Astrocyte of the hippocampus (primary cell): Measurements from ENCODE around the gene ATXN2.
"Not testable (repeated sequence)": the region's sequence is repeated elsewhere in the genome, so short reads cannot be mapped to it uniquely, and the experiment has no call there.

ENCODE experiments used
- DNase-seq: peaks from one replicate; pipeline ENCODE4 v3.0.0; 2011; ENCODE audit warnings: low read depth, low spot score

Gene ATXN2, protein sequence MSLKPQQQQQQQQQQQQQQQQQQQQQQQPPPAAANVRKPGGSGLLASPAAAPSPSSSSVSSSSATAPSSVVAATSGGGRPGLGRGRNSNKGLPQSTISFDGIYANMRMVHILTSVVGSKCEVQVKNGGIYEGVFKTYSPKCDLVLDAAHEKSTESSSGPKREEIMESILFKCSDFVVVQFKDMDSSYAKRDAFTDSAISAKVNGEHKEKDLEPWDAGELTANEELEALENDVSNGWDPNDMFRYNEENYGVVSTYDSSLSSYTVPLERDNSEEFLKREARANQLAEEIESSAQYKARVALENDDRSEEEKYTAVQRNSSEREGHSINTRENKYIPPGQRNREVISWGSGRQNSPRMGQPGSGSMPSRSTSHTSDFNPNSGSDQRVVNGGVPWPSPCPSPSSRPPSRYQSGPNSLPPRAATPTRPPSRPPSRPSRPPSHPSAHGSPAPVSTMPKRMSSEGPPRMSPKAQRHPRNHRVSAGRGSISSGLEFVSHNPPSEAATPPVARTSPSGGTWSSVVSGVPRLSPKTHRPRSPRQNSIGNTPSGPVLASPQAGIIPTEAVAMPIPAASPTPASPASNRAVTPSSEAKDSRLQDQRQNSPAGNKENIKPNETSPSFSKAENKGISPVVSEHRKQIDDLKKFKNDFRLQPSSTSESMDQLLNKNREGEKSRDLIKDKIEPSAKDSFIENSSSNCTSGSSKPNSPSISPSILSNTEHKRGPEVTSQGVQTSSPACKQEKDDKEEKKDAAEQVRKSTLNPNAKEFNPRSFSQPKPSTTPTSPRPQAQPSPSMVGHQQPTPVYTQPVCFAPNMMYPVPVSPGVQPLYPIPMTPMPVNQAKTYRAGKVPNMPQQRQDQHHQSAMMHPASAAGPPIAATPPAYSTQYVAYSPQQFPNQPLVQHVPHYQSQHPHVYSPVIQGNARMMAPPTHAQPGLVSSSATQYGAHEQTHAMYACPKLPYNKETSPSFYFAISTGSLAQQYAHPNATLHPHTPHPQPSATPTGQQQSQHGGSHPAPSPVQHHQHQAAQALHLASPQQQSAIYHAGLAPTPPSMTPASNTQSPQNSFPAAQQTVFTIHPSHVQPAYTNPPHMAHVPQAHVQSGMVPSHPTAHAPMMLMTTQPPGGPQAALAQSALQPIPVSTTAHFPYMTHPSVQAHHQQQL

DNA sequence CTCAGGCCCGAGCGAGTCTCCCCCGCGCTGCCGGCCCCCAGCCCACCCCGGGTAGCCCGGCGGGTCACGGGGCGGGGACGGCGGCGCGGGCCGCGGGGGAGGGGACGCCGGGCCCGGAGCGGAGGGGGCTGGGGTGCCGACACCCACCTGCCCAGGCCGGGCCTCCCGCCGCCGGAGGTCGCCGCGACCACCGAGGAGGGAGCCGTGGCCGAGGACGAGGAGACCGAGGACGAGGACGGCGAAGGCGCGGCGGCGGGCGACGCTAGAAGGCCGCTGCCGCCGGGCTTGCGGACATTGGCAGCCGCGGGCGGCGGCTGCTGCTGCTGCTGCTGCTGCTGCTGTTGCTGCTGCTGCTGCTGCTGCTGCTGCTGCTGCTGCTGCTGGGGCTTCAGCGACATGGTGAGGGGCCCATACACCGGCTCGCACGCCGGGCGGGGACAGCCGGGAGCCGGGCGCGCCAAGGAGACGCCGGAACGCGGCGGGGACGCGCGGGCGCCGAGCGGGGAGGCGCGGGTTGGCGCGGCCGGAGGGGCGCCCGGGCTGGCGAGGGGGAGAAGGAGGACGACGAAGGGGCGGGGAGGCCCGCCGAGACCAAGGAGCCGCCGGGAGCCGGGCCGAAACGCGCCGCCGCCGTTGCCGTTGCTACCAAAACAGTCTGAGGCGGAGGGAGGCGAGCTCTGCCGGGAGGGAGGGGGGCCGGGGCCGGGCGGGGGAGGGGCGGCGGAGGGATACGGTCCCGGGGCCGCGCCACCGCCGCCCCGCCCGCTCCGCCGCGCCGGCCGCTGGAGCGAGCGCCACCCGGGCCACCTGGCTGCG is at the start of gene ATXN2:
Gene ATXN2 (minus strand): TSS at position 679 of the 816 bp plus-strand sequence. CDS start 281 bp downstream, at position 398.
- DNase-seq = no peak

DNA sequence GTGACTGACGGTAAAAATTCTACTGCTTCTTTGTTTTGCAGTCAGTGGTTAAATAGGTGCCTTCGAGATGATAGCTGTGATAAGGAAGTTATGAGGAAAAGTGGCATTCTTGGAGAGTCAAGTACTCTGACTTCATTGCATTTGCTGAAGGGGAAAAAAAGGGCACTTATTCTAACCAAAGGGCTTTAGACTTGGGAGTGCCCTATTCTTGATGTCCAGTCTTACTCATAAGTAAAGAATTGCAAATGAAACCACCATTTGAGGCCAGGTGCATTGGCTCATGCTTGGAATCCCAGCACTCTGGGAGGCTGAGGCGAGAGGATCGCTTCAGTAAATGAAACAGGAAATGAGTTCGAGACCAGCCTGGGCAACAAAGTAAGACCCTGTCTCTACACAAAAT is 46.3 kb upstream of the ATXN2 start:
- DNase-seq = peak; percentile 70

DNA sequence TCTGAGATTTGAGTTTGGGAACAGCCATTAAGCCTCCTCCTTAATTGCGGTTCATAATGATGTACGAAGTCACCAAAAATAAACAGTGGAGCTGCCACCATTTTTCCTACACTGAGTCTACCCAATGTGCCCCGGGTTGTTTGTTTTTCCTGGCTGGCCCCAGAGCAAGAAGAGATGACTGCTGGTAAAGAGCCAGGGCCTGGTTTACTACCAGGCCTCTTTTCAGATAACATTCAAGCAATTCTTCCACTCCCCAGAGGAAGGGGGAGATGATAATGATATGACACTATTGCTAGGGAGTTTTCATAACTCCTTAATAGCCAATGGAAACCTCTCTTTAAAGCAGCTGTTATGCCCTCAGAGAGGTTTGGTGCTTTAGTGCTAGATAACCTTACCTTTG is 44.3 kb upstream of the ATXN2 start:
- peak; percentile 80 for DNase-seq

DNA sequence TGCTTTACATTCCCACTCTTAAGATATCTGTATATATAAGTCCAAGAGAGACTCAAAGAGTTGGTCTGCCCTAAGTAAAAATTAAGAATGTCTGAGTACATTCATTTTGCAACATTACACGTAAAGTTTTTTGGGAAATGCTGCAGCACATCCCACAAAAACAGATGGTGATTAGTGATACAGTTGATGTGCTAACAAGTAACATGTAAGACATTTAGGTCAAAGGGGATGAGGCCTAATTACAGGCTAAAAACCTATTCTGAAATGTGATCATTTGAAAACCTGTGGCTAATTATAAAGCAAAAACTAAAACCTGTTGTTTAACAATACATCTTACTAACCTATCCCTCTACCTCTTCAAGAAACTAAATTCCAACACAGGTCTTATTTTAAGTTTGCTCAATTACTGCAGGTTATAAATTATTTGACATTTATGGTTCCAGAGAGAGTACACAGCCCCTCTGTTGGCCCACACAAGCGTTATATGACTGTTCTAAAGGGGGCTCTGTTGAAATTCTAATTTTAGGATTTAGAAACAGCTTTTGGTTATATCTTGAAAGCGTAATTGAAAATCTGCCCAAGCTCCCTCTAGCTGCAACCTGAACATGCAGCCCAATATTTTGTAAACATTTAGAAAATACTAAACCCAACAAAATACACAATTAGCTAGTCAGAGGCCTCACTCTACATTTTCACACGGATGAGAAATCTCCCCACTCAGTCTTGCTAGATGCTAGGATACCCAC is 43.7 kb upstream of the ATXN2 start:
- DNase-seq = no peak

DNA sequence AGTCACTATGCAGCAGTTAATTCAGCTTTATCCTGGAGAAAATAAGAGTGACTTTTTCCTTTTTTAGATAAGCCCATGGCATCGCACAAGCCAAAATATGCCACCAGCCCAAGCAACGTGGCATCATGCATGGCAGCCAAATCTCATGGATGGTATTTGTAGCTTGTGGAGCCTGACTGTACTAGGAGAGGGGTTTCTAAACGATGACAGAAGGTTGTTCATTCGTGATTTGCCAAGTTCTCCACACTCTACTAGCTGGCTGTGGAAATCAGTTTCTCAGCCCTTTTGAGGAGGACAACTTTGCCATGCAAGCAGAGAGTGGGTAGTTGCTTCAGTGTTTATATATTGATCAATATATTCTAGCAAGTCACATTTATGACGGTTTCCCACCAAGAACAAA is 41.4 kb upstream of the ATXN2 start:
- DNase-seq = no peak

DNA sequence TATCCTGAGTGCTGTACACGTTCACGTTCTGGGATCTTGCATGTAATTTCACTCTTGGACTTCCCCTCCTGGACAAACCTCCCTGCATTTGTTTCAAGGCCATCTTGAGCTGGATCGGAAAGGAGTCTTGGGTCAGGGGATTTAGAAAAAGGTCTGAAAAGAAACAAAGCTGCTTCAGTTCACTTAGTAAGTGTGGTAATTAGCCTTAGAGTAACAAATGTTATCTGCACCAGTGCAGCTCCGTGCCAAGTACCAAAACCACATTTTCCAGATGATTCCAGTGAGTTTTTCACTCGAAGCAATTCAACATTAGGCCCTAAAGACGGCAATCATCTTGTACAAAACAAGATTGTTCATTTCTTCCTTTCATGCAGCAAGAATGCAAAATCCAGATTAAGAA is 39.4 kb upstream of the ATXN2 start:
- peak; percentile 85 for DNase-seq

DNA sequence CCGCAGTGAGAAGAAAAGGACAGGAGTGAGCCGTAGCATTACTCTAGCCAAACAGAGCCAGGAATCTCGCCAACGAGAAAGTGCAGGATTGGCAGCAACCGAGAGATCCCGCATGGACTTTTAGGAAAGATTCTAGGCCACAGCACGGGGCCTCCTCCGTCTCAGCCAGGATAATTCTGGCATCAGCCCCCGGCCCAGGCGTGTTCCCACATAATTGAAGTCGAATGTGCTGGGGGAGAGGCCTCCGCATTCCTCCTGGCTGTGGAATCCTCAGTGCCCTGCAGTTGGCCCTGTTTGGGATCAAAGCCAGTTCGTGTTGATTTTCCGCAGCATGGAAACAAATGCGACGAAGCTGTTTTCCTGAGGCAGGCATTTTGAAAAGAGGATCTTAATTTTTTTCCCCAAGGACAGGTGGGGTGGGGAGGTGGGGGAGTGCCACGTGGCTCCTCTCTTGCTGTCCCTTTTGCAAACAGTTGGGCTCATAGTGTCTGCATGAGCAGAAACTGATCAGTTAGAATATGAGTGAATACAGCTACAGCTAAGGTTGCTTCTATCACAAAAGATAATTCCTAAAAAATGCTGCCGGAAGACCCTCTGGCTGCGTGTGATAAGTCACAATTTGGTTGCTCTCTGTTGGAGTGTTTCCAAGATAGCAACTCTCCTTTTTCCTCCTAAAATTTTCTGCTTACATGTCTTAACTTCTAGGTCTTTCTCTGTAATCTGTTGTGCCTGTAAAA is 37.3 kb upstream of the ATXN2 start:
- DNase-seq = peak; percentile 94

DNA sequence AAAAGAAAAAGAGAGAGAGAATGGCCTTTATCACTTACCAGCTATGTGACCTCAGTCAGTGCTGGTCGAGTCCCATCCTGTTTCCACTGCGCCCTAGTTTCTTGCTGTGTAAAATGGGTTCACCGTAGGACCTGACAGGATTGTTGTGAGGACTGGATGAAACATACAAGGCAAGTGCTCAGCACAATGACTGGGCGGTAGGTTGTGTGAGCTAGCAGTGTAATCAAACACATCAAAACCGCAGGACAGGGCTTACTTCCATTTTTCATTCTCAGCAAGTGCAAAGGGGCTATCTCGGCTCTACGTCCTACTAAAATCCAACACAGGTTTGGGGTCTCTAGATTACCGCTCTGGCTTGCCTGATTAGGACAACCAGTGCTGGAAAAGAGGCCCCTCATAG is 36.4 kb upstream of the ATXN2 start:
- DNase-seq = peak; percentile 58

DNA sequence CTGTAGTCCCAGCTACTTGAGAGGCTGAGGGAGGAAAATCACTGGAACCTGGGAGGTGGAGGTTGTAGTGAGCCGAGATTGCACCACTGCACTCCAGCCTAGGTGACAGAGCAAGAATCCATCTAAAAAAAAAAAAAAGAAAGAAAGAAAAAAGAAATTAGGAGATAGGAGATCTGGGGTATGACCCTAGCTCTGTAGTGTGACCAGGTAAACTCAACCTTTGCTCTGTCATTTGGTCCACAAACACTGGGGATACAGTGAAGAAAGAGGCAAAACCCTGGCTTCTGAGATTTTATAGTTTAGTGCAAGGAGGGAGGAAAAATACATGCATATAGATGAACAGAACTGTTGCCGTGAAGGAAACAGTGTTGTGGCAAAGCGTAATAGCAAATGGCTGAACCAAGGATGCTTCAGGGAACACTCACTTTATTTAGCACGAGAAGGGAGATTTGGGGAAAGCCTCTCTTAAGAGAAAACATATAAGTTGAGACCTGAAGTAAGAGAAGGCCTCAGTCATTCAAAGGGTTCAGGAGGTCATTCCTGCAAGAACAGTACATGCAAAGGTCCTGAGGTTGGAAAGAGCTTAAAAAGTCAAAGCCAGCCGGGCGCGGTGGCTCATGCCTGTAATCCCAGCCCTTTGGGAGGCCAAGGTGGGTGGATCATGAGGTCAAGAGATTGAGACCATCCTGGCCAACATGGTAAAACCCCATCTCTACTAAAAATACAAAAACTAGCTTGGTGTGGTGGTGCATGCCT is 29.6 kb upstream of the ATXN2 start:
- DNase-seq = no peak

DNA sequence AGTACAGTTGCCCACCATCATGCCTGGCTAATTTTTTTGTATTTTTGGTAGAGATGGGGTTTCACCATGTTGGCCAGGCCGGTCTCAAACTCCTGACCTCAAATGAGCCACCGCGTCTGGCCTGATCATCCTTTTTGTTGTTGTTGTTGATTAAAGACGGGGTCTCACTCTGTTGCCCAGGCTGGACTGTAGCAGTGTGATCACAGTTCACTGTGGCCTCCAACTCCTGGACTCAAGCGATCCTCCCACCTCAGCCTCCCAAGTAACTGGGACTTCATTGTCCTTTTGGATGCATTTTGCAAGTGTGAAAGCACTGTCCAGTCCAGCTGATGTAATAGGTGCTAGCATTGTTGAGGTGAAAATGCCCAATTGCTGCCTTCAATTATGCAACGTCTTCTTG is 27.1 kb upstream of the ATXN2 start:
- DNase-seq = no peak

DNA sequence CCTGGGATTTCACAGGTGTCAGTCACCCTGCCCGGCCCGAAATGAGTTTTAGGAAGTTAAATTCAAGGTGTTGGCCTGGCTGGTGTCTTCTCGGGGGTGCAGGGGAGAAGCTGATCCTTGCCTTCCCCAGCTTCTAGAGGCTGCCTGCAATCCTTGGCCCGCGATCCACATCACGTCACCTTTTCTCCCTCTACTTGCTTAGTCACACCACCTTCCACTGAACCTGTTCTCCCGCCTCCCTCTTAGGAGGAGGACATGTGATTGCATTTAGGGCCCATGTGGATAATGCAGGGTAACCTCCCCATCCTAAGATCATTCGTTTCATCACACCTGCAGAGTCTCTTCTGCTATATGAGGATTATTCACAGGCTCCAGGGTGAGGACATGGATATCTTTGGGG is 25.4 kb upstream of the ATXN2 start:
- no peak for DNase-seq

DNA sequence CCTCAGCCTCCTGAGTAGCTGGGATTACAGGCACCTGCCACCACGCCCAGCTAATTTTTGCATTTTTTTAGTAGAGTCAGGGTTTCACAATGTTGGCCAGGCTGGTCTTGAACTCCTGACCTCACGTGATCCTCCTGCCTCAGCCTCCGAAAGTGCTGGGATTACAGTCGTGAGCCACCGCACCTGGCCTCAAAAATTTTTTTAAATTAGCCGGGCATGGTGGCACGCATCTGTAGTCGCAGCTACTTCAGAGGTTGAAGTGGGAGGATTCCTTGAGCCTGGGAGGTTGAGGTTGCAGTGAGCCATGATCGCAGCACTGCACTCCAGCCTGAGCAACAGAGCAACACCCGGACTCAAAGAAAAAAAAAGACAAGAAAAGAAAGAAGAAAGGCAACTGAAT is 18.7 kb upstream of the ATXN2 start:
- not testable (repeated sequence) for DNase-seq

DNA sequence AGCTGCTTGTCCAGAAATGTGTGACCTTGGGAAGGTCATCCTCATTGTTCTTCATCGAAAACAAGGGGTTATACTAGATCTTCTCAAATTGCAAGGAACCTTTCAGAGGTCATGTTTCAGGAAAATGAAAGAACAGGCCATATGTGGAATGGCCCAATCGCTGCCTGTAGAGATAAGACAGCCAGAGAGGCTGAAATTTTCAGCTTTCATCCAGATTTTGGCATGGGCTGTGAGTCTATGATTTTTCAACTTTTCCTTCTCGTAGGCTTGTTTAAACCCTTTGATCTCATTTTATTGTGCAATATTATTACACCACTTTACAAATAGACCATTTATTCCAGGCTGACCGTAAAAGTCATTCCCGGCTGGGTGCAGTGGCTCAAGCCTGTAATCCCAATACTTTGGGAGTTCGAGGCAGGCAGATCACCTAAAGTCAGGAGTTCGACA is 17.1 kb upstream of the ATXN2 start:
- DNase-seq = no peak

DNA sequence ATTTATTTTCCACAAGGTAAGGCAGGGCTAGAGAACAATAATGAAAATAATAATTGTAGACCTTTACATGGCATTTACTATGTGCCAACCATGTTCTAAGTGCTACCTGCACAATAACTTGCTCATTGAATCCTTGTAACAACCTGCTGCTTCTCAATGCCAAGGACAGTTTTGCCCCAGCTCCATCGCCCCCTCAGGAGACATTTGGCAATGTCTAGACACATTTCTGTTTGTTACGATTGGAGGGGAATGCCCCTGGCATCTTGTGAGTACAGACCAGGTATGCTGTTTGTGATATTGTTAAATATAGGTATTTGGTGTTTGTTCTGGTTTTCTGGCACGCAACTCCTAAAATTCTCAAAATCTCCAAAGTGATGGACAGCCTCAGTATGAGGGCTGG is 8.1 kb upstream of the ATXN2 start:
- no peak for DNase-seq

DNA sequence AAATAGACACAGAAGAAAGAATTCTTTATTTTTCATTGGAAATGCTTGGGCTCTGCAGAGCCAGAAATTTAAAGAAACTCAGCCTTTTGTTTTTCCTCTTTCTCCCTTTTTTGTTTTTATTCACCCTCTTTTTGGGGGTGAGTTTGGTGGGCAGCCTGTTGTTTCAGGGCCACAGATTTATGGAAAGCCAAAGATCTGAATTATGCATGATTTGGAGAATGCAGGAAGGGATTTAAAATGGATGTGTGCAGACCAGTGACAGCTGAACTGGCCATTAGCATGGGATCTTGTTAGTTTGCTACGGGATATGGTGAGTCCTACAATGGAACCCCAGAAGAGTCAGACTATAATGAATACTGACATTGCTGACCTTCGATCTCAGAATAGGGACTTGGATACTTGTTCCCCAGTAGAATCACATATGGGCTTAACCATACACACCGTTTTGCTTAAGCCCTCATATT is 7.7 kb upstream of the ATXN2 start:
- no peak for DNase-seq

DNA sequence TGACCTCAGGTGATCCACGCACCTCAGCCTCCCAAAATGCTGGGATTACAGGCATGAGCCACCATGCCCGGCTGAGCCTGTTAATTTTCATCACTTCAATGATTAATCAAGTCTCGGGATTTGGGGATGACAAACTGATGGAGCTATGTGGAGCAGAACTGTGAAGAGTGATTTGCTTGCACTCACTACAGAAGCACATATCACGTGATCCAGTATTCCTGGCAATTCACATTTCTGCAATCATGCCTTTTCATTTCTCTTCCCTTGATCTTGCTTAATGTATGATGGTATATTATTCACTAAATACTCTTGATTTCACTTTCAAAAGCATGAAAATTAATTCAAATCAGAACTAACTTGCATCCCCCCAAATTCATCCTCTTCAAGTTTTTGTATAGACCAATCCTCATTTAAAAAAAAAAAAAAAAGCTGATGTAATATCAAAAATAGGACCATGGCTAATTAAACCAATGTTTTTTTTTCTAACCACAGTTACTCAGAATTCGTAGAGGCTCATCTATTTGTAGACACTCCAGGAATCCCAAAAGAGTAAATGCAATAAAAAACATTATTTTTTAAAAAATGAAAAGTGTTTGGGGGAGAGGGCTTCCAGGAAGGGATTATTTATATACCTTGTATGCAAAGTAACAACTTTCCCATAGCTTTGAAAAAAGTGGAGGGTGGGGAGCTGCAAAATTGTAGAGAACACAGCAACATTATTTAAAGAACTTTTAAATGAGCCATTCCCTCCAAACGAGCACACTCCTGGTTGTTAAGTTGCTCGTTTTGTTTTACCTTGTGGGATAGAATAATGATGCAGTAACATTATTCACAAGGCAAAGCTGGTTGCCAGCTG is 7.0 kb upstream of the ATXN2 start:
- no peak for DNase-seq

DNA sequence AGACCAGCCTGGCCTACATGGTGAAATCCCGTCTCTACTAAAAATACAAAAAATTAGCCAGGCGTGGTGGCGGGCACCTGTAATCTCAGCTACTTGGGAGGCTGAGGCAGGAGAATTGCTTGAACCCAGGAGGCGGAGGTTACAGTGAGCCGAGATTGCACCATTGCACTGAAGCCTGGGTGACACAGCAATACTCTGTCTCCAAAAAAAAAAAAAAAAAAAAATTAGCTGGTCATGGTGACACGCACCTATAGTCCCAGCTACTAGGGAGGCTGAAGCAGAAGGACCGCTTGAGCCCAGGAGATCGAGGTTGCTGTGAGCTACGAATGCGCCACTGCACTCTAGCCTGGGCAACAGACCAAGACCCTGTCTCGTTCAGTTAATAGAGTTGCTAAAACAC is 3.7 kb upstream of the ATXN2 start:
- DNase-seq = not testable (repeated sequence)

DNA sequence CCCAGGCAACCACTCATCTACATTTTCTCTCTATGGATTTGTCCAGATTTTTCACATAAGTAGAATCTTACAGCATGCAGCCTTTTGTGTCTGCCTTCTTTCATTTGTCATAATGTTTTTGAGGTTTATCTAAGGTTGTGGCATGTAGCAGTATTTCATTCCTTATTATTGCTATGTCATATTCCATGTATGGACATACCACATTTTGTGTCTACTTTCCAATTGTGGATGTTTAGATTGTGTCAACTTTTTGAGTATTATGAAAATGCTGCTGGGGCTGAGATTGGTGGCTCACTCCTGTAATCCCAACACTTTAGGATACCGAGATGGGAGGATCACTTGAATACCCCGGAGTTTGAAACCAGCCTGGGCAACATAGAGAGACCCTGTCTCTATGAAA is 3.2 kb upstream of the ATXN2 start:
- no peak for DNase-seq
